GM13977 (cell line): ENCODE data around the gene MYO18B.

ENCODE experiments used
- DNase-seq: peaks from one replicate; pipeline ENCODE4 v3.0.0; 2012; ENCODE audit warnings: low spot score
- in situ Hi-C: fragments of 300-500 bp; cut with MboI; formaldehyde crosslinking; loops from one replicate; pipeline ENCODE4 v1.12.0; 2022; ENCODE audit warnings: low sequenced_read_pairs, low pct_unique_long_range_greater_than_20kb, mixed read lengths, inconsistent platforms; ENCODE audit not compliant: unreplicated experiment
- TF ChIP-seq, protein P1 (sequence below): IDR thresholded peaks from 2 replicates; pipeline ENCODE4 v1.5.1; 2012; ENCODE audit warnings: mild to moderate bottlenecking, control low read depth; ENCODE audit not compliant: insufficient read depth; ENCODE audit errors: extremely low read depth, missing control alignments

MYO18B gene

DNA sequence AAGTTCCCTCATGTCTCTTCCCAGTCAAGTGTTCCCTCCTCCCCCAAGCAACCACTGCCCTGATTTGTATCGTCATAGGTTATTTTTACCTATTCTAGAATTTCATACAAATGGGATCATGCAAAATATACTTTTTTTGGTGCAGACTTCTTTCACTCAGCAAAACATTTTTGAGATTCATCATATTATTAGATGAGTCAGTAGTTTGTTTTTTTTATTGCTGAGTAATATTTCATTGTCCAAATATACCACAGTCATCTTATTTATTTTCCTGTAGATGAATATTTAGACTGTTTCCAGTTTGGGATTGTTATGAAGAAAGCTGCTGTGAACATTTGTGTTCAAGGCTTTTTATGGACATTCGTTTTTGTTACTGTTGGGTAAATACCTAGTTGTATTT is 301.0 kb downstream of the MYO18B start:
- no peak for DNase-seq
- in situ Hi-C loops = no loop called here
- TF ChIP-seq, protein P1, sequence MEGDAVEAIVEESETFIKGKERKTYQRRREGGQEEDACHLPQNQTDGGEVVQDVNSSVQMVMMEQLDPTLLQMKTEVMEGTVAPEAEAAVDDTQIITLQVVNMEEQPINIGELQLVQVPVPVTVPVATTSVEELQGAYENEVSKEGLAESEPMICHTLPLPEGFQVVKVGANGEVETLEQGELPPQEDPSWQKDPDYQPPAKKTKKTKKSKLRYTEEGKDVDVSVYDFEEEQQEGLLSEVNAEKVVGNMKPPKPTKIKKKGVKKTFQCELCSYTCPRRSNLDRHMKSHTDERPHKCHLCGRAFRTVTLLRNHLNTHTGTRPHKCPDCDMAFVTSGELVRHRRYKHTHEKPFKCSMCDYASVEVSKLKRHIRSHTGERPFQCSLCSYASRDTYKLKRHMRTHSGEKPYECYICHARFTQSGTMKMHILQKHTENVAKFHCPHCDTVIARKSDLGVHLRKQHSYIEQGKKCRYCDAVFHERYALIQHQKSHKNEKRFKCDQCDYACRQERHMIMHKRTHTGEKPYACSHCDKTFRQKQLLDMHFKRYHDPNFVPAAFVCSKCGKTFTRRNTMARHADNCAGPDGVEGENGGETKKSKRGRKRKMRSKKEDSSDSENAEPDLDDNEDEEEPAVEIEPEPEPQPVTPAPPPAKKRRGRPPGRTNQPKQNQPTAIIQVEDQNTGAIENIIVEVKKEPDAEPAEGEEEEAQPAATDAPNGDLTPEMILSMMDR = no peak

DNA sequence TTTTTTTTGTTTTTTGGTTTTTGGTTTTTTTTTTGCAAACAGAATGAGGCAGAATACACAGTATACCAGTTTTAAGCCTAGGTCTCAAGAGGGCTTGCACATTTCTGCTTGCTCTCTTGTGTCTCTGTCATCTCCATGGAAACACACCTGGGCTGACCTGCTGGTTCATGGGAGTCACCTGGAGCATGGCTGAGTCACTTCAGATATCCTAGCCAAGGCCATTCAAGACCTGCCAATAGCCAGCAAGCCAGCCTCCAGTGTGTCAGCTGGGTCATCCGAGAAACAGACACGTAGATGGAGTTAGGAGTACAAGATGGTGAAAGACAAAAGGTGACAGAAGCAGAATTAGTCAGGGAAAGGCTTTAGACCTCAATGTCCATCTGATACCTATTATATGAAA is 303.1 kb downstream of the MYO18B start:
- TF ChIP-seq, protein P1 = no peak
- DNase-seq = no peak
- in situ Hi-C loops = no loop called here

DNA sequence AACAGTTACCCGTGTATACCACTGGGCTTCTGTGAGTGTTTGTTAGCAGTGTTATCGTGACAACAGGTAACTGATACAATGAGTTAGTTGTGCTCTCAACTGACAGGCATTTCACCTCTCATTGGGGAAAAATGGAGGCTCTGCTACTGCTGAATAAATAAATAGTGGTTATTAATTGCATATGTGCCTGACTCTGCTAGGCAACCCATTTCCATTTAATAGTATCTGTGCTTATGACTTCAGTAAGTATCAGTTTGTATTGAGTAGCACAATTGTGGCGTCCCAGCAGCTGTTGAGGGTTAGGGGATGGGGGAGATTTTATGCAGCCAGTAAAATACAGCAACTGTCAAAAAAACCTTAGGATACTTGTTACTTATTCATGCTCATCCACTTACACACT is 303.9 kb downstream of the MYO18B start:
- TF ChIP-seq, protein P1 = no peak
- DNase-seq = no peak
- in situ Hi-C loops = no loop called here

DNA sequence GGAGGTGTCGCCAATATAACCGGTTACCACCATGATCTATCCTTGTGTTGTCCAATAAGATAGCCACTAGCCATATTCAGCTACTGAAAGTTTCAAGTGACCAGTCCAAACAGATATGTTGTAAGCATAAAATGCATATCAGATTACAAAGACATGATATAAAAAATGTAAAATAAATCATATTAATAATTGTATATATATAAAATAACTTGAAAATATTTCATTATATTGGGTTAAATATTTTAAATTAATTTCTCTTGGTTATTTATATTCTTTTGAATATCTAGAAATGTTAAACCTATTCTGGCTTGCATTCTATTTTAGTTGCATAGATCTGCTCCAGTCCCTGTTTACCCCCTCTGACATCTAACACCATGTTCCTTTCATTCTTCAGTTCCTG is 305.5 kb downstream of the MYO18B start:
- in situ Hi-C loops = no loop called here
- TF ChIP-seq, protein P1 = no peak
- DNase-seq = no peak

DNA sequence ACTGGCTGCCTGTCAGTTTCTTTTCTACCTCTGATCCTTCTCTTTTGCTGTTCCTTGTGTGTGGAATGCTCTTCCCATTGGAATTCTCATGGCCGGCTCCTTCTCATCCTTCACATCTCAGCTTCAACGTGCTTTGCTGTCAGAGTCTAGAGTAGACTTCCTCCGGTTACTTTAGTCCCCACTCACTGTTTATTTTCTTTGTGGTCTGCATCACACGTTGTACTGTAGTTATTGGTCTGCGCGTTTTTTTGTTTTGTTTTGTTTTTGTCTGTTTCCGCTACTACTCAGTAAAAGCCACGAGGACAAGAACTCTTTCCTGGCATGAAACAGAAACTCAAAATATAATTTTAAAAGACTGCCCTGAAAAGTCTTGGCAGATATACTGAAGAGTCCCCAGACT is 305.9 kb downstream of the MYO18B start:
- TF ChIP-seq, protein P1 = no peak
- no peak for DNase-seq
- in situ Hi-C loops = no loop called here

DNA sequence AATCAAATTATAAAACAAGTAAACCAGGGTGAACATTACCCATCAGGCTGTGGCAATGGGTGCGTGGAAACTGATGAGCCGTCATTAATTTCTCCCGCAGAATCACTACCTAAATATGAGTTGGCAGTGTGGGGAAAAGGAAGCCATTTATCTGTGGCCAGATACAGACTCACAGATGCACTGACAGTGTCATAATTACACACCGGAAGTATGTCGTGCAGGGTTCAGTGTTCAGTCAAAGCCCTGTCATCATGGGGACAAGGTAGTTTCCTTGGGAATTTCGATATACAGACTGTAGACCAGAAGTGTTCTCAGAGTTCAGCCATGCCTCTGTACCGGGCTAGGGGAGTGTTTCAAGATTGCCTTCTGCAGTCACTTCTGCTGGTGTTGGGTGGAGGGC is 308.1 kb downstream of the MYO18B start:
- TF ChIP-seq, protein P1 = no peak
- in situ Hi-C loops = no loop called here
- no peak for DNase-seq

DNA sequence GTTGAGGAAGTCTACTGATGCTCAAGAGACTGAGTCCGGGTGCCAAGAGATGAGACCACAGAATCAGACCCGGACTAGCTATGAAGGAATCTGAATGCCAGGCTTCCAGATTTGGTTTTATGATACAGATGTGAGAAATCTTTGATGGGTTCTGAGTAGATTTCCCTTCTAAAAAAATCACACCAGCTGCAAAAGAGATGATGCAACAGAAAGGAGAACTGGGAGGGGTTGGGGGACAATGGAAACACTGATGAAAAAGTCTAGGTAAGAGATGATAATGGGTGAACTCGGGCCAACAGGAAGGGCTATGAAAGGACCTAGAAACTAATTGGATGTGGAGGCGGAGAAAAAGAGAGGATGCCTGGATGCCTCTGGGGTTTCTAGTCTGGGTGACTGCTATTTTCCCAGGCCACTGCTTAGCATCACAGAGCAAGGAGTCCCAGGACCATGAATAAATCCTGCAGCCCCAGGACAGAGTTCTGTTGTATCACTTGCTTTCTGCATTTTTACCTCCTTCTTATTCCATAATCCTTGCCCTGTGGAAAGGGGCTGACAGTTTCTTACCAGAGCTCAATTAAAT is 311.8 kb downstream of the MYO18B start:
- TF ChIP-seq, protein P1 = no peak
- in situ Hi-C loops = no loop called here
- no peak for DNase-seq
